GM12873 (cell line): ENCODE data around the gene MED25.

Source experiments
- CTCF ChIP-seq: IDR thresholded peaks from 2 replicates; pipeline ENCODE4 v1.5.1; 2012; ENCODE audit warnings: low read depth, mild to moderate bottlenecking, moderate library complexity, low read length, control low read depth; ENCODE audit not compliant: insufficient read depth; ENCODE audit errors: missing control alignments

Gene MED25

GRCh38 chr19:49846408-49846807, 28.3 kb downstream of the MED25 start:
- TF ChIP-seq CTCF: no peak

GRCh38 chr19:49847731-49848696, 29.9 kb downstream of the MED25 start:
- no peak for TF ChIP-seq CTCF

- no peak for TF ChIP-seq CTCF
These were observed 30.8 kb downstream of the MED25 start for GRCh38 chr19:49848938-49849337.

GRCh38 chr19:49849433-49850220, 31.5 kb downstream of the MED25 start:
- TF ChIP-seq CTCF: no peak

GRCh38 chr19:49850221-49850486, 32.1 kb downstream of the MED25 start:
- no peak for TF ChIP-seq CTCF

GRCh38 chr19:49850487-49851342, 32.6 kb downstream of the MED25 start, which contains the start of gene PTOV1:
PTOV1 (plus strand) TSS chr19:49851159.
- TF ChIP-seq CTCF: no peak
